GM21515 (cell line): Measurements from ENCODE around the gene MICALL2.

Experiments used
- ATAC-seq: cut with Tn5 transposase; IDR thresholded peaks from one replicate; pipeline ENCODE4 v1.9.1; 2021; ENCODE audit not compliant: unreplicated experiment

The MICALL2 gene

GRCh38 chr7:1458683-1459511 lies at the start of gene MICALL2:
TSS of gene MICALL2 (minus strand) at chr7:1459470. CDS start at chr7:1459326, 144 bp downstream.
- peak; percentile 21 for ATAC-seq

- no peak for ATAC-seq
Measured at GRCh38 chr7:1508277-1508758, 49.0 kb upstream of the MICALL2 start.

- ATAC-seq, result no peak
Measured at GRCh38 chr7:1505731-1506550, 46.7 kb upstream of the MICALL2 start.

GRCh38 chr7:1503816-1504775 lies 44.8 kb upstream of the MICALL2 start, which contains the start of gene INTS1:
TSS of gene INTS1 (minus strand) at chr7:1504389. CDS start at chr7:1503960, 429 bp downstream.
- peak; percentile 81 for ATAC-seq

GRCh38 chr7:1503390-1503789 lies 44.1 kb upstream of the MICALL2 start:
- no peak for ATAC-seq

- ATAC-seq, result no peak
Measured at GRCh38 chr7:1502845-1503244, 43.6 kb upstream of the MICALL2 start.

GRCh38 chr7:1501487-1502270 lies 42.4 kb upstream of the MICALL2 start:
- no peak for ATAC-seq

GRCh38 chr7:1500064-1500807 lies 41.0 kb upstream of the MICALL2 start:
- ATAC-seq, result no peak

GRCh38 chr7:1499367-1500029 lies 40.2 kb upstream of the MICALL2 start:
- ATAC-seq, result no peak

- ATAC-seq, result no peak
Measured at GRCh38 chr7:1498370-1499305, 39.4 kb upstream of the MICALL2 start.

GRCh38 chr7:1497293-1497927 lies 38.1 kb upstream of the MICALL2 start:
- no peak for ATAC-seq

GRCh38 chr7:1496531-1497292 lies 37.4 kb upstream of the MICALL2 start:
- no peak for ATAC-seq

- no peak for ATAC-seq
Measured at GRCh38 chr7:1495564-1496242, 36.4 kb upstream of the MICALL2 start.

GRCh38 chr7:1494866-1495563 lies 35.7 kb upstream of the MICALL2 start:
- no peak for ATAC-seq

- ATAC-seq, result no peak
Measured at GRCh38 chr7:1494447-1494846, 35.2 kb upstream of the MICALL2 start.
